ENCODE measurements around the gene NRG2.

GRCh38 chr5:139955053-139955605, 88.0 kb downstream of the NRG2 start:
- TF ChIP-seq CTCF (conservative IDR thresholded peaks at IDR 0.05; ENCODE audit: low read depth, low read length): no peak
- no peak for TF ChIP-seq EZH2 (IDR thresholded peaks at IDR 0.05; ENCODE audit: borderline replicate concordance, low read depth, low read length, poor library complexity, severe bottlenecking)
